HEK293T (cell line): Measurements from ENCODE around the gene HCN2.
"Not testable (repeated sequence)": the region's sequence is repeated elsewhere in the genome, so short reads cannot be mapped to it uniquely, and the experiment has no call there.

Experiments
- CTCF ChIA-PET: fragments of 350-600 bp; formaldehyde crosslinking; extraction: SDS; loops from one replicate; lab custom pipeline; 2021; ENCODE audit warnings: antibody characterized with exemption, inconsistent platforms; lab: Yijun Ruan, JAX
- POLR2A ChIA-PET: fragments of 350-600 bp; formaldehyde crosslinking; extraction: SDS; loops from one replicate; lab custom pipeline; 2020; ENCODE audit warnings: antibody characterized with exemption, inconsistent platforms; lab: Yijun Ruan, JAX
- DNase-seq: peaks from one replicate; pipeline ENCODE4 v3.0.0; 2012; ENCODE audit warnings: mixed read lengths; ENCODE audit errors: extremely low spot score
- ARNT ChIP-seq: fragments of 450-650 bp; IDR thresholded peaks from 2 replicates; pipeline ENCODE4 v1.6.1; 2017; ENCODE audit warnings: mild to moderate bottlenecking
- BHLHE40 ChIP-seq: fragments of 450-650 bp; IDR thresholded peaks from 2 replicates; pipeline ENCODE4 v1.6.1; 2016; ENCODE audit warnings: mild to moderate bottlenecking, moderate library complexity, borderline replicate concordance
- CTBP1 ChIP-seq: fragments of 450-650 bp; IDR thresholded peaks from 2 replicates; pipeline ENCODE4 v1.6.1; 2016; ENCODE audit warnings: borderline replicate concordance
- ELF4 ChIP-seq: fragments of 450-650 bp; IDR thresholded peaks from 2 replicates; pipeline ENCODE4 v1.6.1; 2017; ENCODE audit warnings: antibody characterized with exemption
- FOXA1 ChIP-seq: fragments of 450-650 bp; IDR thresholded peaks from 2 replicates; pipeline ENCODE4 v1.6.1; 2016; ENCODE audit warnings: mild to moderate bottlenecking
- FOXK2 ChIP-seq: fragments of 450-650 bp; IDR thresholded peaks from 2 replicates; pipeline ENCODE4 v1.6.1; 2016; ENCODE audit warnings: mild to moderate bottlenecking
- FOXM1 ChIP-seq: fragments of 450-650 bp; IDR thresholded peaks from 2 replicates; pipeline ENCODE4 v1.6.1; 2017; ENCODE audit warnings: mild to moderate bottlenecking, borderline replicate concordance
- HDGF ChIP-seq: fragments of 450-650 bp; IDR thresholded peaks from 2 replicates; pipeline ENCODE4 v1.6.1; 2017; ENCODE audit warnings: antibody characterized with exemption, borderline replicate concordance
- L3MBTL2 ChIP-seq: fragments of 450-650 bp; conservative IDR thresholded peaks from 2 replicates; pipeline ENCODE4 v1.6.1; 2016; ENCODE audit warnings: mild to moderate bottlenecking
- LEF1 ChIP-seq: fragments of 450-650 bp; IDR thresholded peaks from 2 replicates; pipeline ENCODE4 v1.6.1; 2017; ENCODE audit warnings: mild to moderate bottlenecking, borderline replicate concordance
- NFRKB ChIP-seq: fragments of 450-650 bp; IDR thresholded peaks from 2 replicates; pipeline ENCODE4 v1.6.1; 2016; ENCODE audit warnings: mild to moderate bottlenecking, moderate library complexity
- SP1 ChIP-seq: fragments of 450-650 bp; IDR thresholded peaks from 2 replicates; pipeline ENCODE4 v1.6.1; 2017
- SUZ12 ChIP-seq: fragments of 450-650 bp; IDR thresholded peaks from 2 replicates; pipeline ENCODE4 v1.6.1; 2016; ENCODE audit warnings: mild to moderate bottlenecking
- TARDBP ChIP-seq: fragments of 450-650 bp; IDR thresholded peaks from 2 replicates; pipeline ENCODE4 v1.6.1; 2016
- ZNF384 ChIP-seq: fragments of 450-650 bp; IDR thresholded peaks from 2 replicates; pipeline ENCODE4 v1.6.1; 2016
- TF ChIP-seq, protein P1 (sequence below): fragments of 450-650 bp; IDR thresholded peaks from 2 replicates; pipeline ENCODE4 v1.6.1; 2016

HCN2 gene

DNA sequence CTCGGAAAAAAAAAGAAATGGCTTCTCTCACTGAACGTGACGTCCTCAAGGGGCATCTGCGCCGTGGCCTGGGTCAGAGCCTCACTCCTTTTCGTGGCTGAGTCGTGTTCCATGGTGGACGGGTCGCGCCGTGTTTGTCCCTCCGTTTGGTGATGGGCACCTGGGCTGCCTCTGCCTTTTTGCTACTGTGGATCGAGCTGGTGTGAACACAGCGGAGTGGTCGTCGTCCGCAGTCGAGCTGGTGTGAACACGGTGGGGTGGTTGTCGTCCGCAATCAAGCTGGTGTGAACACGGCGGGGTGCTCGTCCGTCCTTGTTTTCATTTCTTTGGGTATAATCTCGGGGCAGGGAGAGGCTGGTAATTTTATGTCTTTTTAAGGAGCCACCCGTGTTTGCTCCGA is 11.6 kb downstream of the HCN2 start:
- TF ChIP-seq CTBP1 (no peak), ZNF384 (no peak), TARDBP (no peak), L3MBTL2 (no peak)
- CTCF ChIA-PET, result no interaction called here
- no peak for DNase-seq
- POLR2A ChIA-PET, result no interaction called here

DNA sequence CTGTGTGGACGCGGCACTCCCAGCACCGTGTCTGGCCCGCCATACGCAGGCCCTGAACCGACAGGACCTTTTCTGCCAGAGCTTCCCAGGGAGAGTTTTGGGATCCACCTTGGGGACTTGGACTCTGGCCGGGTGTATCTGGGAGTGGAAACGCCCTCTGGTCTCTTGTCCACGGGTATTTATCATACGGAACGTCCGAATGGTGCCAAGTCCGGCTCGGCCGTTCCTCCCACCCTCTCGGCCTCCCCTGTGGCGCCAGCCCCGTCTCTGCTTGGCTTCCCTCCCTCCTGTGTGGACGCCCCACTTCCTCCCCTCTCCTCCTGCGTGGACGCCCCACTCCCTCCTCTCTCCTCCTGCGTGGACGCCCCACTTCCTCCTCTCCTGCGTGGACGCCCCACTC is 12.1 kb downstream of the HCN2 start:
- CTCF ChIA-PET, result no interaction called here
- POLR2A ChIA-PET, result no interaction called here
- TF ChIP-seq TARDBP, result no peak
- TF ChIP-seq SP1, result no peak
- TF ChIP-seq BHLHE40, result no peak
- TF ChIP-seq FOXK2, result no peak
- TF ChIP-seq ELF4, result no peak
- TF ChIP-seq ARNT, result no peak
- no peak for TF ChIP-seq L3MBTL2
- no peak for TF ChIP-seq CTBP1
- TF ChIP-seq FOXM1, result no peak
- TF ChIP-seq FOXA1, result no peak
- no peak for DNase-seq

DNA sequence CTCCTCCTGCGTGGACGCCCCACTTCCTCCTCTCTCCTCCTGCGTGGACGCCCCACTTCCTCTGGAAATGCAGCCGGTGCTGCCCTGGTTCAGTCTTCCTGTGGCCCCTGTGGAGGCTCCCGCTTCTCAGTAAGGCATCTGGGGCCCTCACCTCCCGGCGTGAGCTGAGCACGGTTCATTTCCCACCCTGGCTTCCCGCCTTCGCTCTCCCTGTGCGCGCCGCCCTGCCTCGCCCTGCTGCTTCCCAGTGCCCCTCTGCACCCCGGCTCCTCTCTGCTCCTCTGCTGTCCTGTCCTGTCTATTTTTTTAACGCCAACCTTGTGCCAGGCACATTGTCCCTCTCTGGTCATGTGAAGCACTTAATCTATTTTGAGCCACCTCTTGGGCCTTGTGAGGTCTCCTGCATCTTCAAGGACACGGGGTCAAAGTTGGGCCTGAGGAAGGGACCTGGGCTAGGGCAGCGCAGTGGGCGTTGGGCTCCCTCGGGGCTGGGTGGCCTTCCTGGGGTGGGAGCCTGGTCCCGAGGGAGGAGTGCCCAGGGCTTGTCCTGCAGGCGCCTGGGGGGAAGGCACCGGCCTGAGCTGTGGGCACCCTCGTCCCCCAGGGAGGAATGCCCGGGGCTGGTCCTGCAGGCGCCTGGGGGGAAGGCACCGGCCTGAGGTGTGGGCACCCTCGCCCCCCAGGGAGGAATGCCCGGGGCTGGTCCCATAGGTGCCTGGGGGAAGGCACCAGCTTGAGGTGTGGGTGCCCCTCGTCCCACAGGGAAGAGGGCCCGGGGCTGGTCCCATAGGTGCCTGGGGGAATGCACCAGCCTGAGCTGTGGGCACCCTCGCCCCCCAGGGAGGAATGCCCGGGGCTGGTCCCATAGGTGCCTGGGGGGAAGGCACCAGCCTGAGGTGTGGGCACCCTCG is 13.0 kb downstream of the HCN2 start:
- CTCF ChIA-PET, result no interaction called here
- POLR2A ChIA-PET, result no interaction called here
- no peak for DNase-seq
- TF ChIP-seq CTBP1, result no peak
- TF ChIP-seq HDGF, result no peak
- no peak for TF ChIP-seq SUZ12
- TF ChIP-seq FOXM1, result no peak
- no peak for TF ChIP-seq TARDBP
- TF ChIP-seq, protein P1, sequence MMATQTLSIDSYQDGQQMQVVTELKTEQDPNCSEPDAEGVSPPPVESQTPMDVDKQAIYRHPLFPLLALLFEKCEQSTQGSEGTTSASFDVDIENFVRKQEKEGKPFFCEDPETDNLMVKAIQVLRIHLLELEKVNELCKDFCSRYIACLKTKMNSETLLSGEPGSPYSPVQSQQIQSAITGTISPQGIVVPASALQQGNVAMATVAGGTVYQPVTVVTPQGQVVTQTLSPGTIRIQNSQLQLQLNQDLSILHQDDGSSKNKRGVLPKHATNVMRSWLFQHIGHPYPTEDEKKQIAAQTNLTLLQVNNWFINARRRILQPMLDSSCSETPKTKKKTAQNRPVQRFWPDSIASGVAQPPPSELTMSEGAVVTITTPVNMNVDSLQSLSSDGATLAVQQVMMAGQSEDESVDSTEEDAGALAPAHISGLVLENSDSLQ, result no peak
- no peak for TF ChIP-seq ZNF384
- no peak for TF ChIP-seq ARNT
- TF ChIP-seq FOXK2, result no peak
- no peak for TF ChIP-seq BHLHE40
- TF ChIP-seq SP1, result no peak
- TF ChIP-seq NFRKB, result no peak
- no peak for TF ChIP-seq L3MBTL2
- no peak for TF ChIP-seq ELF4
- TF ChIP-seq LEF1, result no peak
- TF ChIP-seq FOXA1, result no peak

DNA sequence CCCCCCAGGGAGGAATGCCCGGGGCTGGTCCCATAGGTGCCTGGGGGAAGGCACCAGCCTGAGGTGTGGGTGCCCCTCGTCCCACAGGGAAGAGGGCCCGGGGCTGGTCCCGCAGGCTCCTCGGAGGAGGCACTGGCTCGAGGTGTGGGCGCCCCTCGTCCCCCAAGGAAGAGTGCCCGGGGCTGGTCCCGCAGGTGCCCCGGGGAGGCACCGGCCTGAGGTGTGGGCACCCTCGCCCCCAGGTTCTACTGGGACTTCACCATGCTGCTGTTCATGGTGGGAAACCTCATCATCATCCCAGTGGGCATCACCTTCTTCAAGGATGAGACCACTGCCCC is 13.6 kb downstream of the HCN2 start:
- CTCF ChIA-PET, POLR2A ChIA-PET, DNase-seq: not testable (repeated sequence)

DNA sequence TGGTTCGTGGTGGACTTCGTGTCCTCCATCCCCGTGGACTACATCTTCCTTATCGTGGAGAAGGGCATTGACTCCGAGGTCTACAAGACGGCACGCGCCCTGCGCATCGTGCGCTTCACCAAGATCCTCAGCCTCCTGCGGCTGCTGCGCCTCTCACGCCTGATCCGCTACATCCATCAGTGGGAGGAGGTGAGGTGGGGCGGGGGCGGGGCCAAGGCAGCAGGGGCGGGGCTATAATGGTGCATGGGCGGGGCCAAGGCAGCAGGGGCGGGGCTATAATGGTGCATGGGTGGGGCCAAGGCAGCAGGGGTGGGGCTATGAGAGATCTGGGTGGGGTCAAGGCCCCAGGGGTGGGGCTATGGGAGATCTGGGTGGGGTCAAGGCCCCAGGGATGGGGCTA is 14.1 kb downstream of the HCN2 start:
- CTCF ChIA-PET, POLR2A ChIA-PET: not testable (repeated sequence)
- DNase-seq, result peak; percentile 40

DNA sequence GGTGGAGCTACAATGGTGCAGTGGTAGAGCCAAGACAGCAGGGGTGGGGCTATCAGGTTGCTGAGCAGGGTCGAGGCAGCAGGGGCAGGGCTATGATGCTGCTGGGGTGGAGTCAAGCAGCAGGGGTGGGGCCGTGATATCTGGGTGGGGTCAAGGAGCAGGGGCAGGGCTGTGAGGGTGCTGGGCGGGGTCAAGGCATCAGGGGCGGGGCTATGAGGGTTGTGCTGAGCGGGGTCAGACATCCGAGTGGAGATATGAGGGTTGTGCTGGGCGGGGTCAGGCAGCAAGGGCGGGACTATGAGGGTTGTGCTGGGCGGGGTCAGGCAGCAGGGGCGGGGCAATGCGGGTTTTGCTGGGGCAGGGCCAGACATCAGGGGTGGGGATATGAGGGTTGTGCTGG is 14.7 kb downstream of the HCN2 start:
- TF ChIP-seq L3MBTL2 (no peak), ZNF384 (no peak), ARNT (no peak), ELF4 (no peak), FOXK2 (no peak), TARDBP (no peak), CTBP1 (no peak), FOXM1 (no peak), SP1 (no peak), HDGF (no peak), SUZ12 (no peak), NFRKB (no peak)
- TF ChIP-seq, protein P1, result no peak
- ChIA-PET CTCF (no interaction called here), POLR2A (no interaction called here)
- DNase-seq, result peak; percentile 30

DNA sequence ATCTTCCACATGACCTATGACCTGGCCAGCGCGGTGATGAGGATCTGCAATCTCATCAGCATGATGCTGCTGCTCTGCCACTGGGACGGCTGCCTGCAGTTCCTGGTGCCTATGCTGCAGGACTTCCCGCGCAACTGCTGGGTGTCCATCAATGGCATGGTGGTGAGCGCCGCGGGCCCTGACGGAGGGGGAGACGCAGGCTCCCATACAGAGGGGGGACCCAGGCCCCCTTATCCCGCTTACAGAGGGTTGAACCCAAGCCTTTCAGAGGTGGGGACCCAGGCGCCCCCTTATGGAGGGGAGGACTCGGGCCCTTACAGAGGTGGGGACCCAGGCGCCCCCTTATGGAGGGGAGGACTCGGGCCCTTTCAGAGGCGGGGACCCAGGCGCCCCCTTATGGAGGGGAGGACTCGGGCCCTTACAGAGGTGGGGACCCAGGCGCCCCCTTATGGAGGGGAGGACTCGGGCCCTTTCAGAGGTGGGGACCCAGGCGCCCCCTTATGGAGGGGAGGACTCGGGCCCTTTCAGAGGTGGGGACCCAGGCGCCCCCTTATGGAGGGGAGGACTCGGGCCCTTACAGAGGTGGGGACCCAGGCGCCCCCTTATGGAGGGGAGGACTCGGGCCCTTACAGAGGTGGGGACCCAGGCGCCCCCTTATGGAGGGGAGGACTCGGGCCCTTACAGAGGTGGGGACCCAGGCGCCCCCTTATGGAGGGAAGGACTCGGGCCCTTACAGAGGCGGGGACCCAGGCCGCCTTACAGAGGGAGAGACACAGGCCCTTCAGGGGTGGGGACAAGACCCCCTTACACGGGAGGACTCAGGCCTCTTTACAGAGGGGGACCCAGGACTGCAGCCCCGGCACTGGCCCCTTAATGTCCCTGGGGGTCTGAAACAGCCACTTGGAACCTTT is 15.6 kb downstream of the HCN2 start:
- CTCF ChIA-PET, DNase-seq, POLR2A ChIA-PET: not testable (repeated sequence)
